PFSK-1 (cell line): ENCODE results near the gene LCAT.
A peak's percentile ranks its signal among the peaks of the same experiment; 100 is the strongest.

Source experiments
- FOXP2 ChIP-seq: optimal IDR thresholded peaks from 2 replicates; pipeline ENCODE3; 2011; ENCODE audit warnings: borderline replicate concordance, control low read depth, inconsistent platforms; ENCODE audit not compliant: insufficient read depth; ENCODE audit errors: extremely low read length, extremely low read depth
- POLR2AphosphoS5 ChIP-seq: IDR thresholded peaks from 2 replicates; pipeline ENCODE4 v1.6.1; 2012; ENCODE audit warnings: low read depth, mild to moderate bottlenecking, control low read depth, low read length, moderate library complexity
- REST ChIP-seq, 2 experiments: IDR thresholded peaks; 2 replicates each; pipeline versions ENCODE4 v1.6.1 to v1.8.0; 2011 to 2012; ENCODE audit warnings: low read depth in 2 of 2, low read length in 2 of 2, control low read depth in 1 of 2, inconsistent platforms in 1 of 2, mild to moderate bottlenecking in 1 of 2, moderate library complexity in 1 of 2; ENCODE audit not compliant: insufficient read depth in 1 of 2
- SIN3A ChIP-seq: IDR thresholded peaks from 2 replicates; pipeline ENCODE4 v1.6.1; 2012; ENCODE audit warnings: mild to moderate bottlenecking, low read length, moderate library complexity, borderline replicate concordance; ENCODE audit not compliant: insufficient read depth
- TAF1 ChIP-seq: IDR thresholded peaks from 2 replicates; pipeline ENCODE4 v1.6.1; 2012; ENCODE audit warnings: low read length, control low read depth, borderline replicate concordance; ENCODE audit not compliant: insufficient read depth

The LCAT gene

DNA sequence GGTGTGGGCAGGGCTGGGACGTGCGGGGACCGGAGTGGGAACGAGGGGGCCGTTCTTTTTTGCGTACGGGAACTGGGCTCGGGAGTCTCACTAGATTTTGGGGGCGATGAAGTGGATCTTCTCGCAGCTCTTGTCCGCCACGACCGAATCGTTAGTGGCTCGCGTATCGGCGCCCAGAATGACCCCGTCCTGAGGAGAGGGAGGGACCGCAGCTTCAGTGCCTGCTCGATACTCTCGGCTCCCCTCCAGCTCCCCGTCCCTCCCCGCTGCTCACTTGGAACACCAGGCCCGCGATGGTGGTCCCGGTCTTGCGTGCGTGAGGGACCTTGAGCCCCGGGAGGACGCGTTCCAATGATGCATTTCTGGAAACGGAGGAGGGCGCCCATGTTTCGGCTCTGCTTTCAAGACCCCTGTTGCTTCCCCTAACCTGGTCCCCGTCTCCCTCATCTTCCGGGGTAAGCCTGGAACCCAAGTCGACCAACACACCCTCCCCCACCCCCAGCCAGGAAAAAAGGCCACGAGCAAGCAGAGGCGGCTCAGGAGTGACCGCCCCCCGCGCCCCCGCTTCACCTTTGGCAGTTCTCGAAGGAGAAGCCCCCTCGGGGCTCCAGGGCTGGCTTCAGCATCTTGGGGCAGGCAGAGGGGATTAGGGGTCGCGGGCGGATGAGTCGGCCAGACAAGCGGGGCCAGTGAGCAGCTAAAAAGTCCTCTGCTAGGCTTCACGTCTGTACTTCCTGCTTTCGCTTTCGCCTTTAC lies 7.6 kb downstream of the LCAT start, which contains the start of gene PSMB10:
TSS of gene PSMB10 (minus strand) at position 727 of the 756 bp plus-strand sequence. CDS start at position 626, 101 bp downstream.
- TF ChIP-seq POLR2AphosphoS5 (no peak), TAF1 (no peak), REST (IDR thresholded peaks at IDR 0.05; ENCODE audit: insufficient read depth in 1 of 2, low read depth in 2 of 2, low read length in 2 of 2) (no peak), SIN3A (no peak), FOXP2 (no peak)

DNA sequence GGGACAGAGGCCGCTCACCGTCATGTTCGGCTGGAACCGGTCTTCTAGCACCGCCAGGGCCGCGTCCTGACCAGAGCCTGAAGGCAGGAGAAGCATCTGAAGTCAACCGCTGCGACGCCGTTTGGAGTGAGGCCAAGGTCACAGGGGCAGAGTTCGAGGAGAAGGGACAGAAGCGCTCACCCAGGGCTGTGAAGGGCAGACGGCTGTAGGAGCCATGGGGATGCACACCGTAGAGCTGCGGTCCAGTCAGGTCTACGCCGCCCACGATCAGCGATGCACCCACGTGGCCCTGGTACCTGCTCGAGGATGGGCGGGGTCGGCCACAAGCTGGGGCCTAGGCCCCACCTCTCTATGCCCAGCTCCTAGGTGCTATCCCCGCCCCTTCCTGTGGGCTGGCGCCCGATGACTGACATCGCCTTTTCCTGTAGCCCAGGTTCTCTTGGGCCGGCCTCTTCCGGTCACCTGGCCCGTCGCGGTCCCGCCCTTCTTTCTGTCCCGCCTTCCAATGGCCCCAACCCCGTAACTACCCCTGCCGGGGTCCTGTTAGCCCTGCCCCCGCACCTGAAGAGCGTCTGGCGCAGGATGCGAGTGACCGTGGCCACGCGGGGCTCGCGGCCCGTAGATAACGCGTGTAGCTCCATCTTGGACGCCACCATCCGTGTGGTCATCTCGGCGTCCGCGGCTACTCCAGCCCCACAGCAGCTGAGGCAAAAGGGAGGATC lies 8.4 kb downstream of the LCAT start:
- TF ChIP-seq REST (IDR thresholded peaks at IDR 0.05; ENCODE audit: insufficient read depth in 1 of 2, low read depth in 2 of 2, low read length in 2 of 2) = peak in 1 of 2 experiments; percentile 57; a peak in 1 of 4 replicates
- no peak for TF ChIP-seq SIN3A
- TF ChIP-seq FOXP2 = no peak
- peak; percentile 90 for TF ChIP-seq TAF1
- peak; percentile 91 for TF ChIP-seq POLR2AphosphoS5

DNA sequence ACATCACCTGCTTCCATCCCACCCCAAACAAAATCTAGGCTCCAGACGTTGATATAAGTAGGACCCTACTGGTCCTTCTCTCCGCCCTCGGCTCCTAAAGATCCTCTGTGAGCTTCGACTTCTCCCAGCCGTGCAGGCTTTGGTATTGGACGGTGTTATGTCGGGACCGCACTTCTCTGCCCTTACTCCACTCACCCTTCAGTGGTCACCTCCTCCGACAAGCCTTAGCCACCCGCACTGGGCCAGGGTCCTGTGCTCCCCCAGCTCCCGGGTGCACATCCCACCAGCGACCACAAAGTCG lies 8.9 kb downstream of the LCAT start:
- TF ChIP-seq TAF1 = no peak

DNA sequence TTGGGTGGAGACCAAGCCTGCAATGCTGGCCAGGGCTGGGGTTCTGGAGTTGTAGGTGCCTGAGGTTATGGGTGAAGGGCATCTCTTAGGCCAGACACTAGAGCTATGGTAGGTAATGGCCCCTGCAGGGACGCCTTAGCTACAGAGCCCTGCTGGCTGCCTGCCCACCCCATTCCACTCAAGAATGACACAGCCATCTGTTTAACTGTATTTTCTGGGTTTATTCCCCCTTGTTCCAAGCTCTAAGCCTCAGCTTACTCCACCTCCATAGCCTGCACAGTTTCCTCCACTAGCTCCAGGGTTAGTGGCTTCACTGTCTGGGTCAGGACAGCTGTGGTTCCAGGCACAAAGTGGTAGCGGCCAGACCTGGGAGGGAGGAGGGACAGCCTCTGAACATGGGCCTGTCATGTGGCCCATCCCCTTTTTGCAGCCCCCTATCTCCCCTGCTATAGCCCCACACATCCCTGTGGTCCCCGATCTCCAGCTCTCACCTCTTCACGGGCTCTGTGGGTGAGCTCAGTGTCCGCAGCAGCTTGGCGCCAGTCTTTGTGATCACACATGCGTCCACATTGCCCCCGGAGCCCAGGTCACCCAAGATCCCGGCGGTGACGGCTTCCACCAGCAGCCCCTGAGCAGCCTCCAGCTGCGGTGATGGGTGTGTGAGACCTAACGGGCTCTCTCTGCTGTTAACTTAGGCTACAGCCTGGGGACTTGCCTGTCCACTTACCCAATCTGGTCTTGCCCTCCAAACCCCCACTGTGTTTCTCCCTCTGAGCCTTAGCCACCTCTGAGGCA lies 9.4 kb downstream of the LCAT start:
- TF ChIP-seq FOXP2 (no peak), TAF1 (no peak), SIN3A (no peak), REST (IDR thresholded peaks at IDR 0.05; ENCODE audit: insufficient read depth in 1 of 2, low read depth in 2 of 2, low read length in 2 of 2) (no peak), POLR2AphosphoS5 (peak; percentile 40; the same call in 1 of the 2 replicates)

- no peak for TF ChIP-seq TAF1
- TF ChIP-seq POLR2AphosphoS5 = no peak
- TF ChIP-seq FOXP2 = no peak
- TF ChIP-seq SIN3A = no peak
- TF ChIP-seq REST (IDR thresholded peaks at IDR 0.05; ENCODE audit: insufficient read depth in 1 of 2, low read depth in 2 of 2, low read length in 2 of 2) = no peak
These were observed 10.1 kb downstream of the LCAT start for GRCh38 chr16:67933805-67934204.
